HG03469 (cell line): ENCODE results near the gene E2F8.

Experiments used
- ATAC-seq: cut with Tn5 transposase; IDR thresholded peaks from one replicate; pipeline ENCODE4 v1.9.1; 2021; ENCODE audit warnings: mild to moderate bottlenecking, moderate library complexity, moderate number of reproducible peaks; ENCODE audit not compliant: unreplicated experiment

E2F8 gene

DNA sequence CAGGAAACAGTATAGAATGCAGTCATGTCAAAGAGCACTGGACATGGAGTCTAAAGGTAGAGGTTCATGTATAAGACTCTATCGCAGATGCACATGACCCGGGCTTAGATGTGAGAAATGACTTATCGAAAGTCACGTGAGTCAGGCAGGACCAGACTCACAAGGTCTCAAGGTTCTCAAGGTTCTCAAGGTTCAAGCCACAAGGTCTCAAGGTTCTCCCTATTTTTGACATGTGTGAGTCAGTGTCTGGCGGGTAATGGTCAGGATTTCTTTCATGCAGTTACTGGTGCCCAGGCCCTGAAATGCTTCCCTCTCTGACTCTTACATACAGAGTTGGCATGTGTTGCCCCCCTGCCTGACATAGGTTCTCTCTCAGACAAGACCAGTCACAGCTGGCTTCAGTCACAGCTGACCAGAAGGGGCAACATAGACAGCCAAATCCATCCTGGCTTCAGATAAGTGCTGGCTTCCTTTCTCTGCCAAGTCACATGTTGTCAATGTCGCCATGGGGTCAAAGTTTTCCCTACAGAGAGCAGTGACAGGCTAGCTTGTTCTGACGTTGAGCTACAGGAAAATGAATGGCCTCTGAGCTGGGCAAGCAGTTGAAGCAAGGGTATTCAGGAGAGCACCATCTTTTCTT is 49.1 kb downstream of the E2F8 start:
- no peak for ATAC-seq

GRCh38 chr11:19187833-19188258 is 52.9 kb downstream of the E2F8 start:
- no peak for ATAC-seq

- ATAC-seq: no peak
Observed at GRCh38 chr11:19187114-19187832, 53.5 kb downstream of the E2F8 start.

DNA sequence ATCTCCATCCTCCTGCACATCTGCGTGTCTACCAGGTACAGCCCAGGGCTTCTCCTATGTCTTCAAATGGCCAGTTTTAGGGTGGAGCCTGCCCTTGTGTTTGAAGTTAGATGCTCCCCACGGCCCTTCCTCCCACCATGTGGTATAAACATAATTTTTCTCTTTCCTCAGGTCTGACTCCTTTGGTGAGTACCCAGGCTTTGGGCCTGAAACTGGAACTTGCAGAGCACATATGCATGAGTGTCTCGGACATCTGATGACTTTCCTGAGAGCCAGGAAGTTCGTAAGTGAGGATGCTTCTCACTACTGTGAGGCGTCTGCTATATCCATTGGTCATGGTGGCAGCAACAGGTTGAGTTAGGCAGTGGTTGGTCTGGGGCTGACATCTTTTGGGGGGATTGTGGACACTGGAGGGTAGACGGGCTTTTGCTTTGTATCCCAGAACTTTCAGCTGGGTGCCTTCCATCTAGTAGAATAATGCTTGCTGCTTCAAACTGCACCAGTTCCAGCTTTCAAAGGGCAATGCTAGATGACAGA is 55.2 kb downstream of the E2F8 start:
- no peak for ATAC-seq

- no peak for ATAC-seq
Observed at GRCh38 chr11:19185036-19185435, 55.7 kb downstream of the E2F8 start.

DNA sequence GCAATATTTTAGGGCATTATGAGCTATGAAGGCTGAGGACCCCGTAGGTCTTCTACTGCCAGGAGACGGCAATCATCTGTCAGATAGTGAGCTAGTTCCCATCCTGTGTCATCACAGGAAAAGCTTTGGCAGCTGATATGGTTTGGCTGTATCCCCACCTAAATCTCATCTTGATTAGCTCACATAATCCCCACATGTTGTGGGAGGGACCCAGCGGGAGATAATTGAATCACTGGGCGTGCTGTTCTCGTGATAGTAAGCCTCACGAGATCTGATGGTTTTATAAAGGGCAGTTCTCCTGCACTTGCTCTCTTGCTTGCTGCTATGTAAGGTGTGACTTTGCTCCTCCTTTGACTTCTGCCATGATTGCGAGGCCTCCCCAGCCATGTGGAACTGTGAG is 57.1 kb downstream of the E2F8 start:
- ATAC-seq: no peak

GRCh38 chr11:19181531-19182261 is 59.0 kb downstream of the E2F8 start:
- ATAC-seq: no peak

DNA sequence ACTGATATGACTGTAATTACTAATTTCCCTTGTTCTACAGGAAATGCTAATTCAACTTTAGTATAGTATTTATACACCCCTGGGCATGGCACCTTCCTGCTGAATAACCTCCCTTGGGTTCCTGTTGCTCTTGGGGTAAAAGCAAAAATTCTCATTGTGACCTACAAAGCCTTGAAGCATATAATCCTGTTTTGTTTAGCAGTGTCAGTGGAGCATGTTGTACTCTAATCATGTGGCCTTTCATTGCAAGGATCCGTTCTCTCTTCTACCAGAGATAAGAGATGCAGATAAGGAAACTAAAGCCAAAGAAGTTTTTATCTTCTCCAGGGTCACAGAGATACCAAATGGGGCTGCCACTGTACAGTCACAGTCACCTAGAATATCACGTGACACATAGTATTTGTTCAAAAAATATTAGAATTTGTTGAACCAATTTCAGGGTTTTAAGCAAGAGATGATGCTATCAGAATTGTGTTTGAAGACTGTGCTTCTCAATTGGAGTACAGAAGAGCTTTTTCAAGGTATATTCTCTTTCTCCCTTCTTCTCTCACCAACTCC is 64.0 kb downstream of the E2F8 start:
- ATAC-seq: no peak
